Erythroblast (primary cell): ENCODE results near the gene TWSG1.

Source experiments
- GATA1 ChIP-seq: IDR thresholded peaks from 2 replicates; pipeline ENCODE4 v1.6.1; 2011; ENCODE audit warnings: low read depth, mild to moderate bottlenecking, control low read depth, low read length, moderate library complexity
- POLR2A ChIP-seq: IDR thresholded peaks from 2 replicates; pipeline ENCODE4 v1.6.1; 2011; ENCODE audit warnings: mild to moderate bottlenecking, low read length

DNA sequence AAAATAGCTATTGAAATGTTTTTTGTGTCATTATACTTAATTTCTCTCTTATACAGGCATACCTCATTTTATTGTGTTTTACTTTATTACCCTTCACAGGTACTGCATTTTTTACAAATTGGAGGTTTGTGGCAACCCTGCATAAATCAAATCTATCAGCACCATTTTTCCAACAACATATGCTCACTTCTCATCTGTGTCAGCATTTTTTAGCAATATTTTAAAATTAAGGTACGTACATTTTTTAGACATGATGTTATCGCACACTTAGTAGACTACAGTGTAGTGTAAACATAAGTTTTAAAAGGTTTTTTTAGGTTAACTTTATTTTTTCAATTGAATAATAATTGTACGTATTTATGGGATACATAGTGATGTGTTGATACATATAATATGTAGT, 110.0 kb downstream of the TWSG1 start:
- no peak for TF ChIP-seq POLR2A
- TF ChIP-seq GATA1 = no peak
